CD8-positive, alpha-beta memory T cell (primary cell): Measurements from ENCODE around the gene APOD. TPM values are rescaled to one million over a fixed set of nuclear protein-coding genes. Genes with fewer than 3 reads are reported as not detected.

Experiments used
- CTCF ChIA-PET: fragments of 350-600 bp; sonication (Branson Sonifier 250); formaldehyde crosslinking; loops from one replicate; lab custom pipeline; 2021; ENCODE audit warnings: antibody characterized with exemption; lab: Charles Lee
- POLR2A ChIA-PET: fragments of 350-600 bp; sonication (Branson Sonifier 250); formaldehyde crosslinking; loops from one replicate; lab custom pipeline; 2021; ENCODE audit warnings: antibody characterized with exemption; lab: Charles Lee
- DNase-seq, 5 donors: peaks; one replicate each; pipeline versions ENCODE4 v3.0.0 to v3.0.0-alpha.2; 2020 to 2022; ENCODE audit warnings: mixed read lengths in 1 of 5
- H3K27ac ChIP-seq: one replicate; pipeline ENCODE4 v1.7.0; 2013; ENCODE audit warnings: low read depth, mild to moderate bottlenecking, low read length, moderate library complexity
- H3K27me3 ChIP-seq: 2 replicates; pipeline ENCODE4 v1.7.0; 2013; ENCODE audit warnings: low read length, mild to moderate bottlenecking; ENCODE audit not compliant: insufficient read depth, poor library complexity, severe bottlenecking
- H3K36me3 ChIP-seq: 2 replicates; pipeline ENCODE4 v1.7.0; 2013; ENCODE audit warnings: mild to moderate bottlenecking, low read length, moderate library complexity; ENCODE audit not compliant: insufficient read depth
- H3K4me1 ChIP-seq: 2 replicates; pipeline ENCODE4 v1.7.0; 2013; ENCODE audit warnings: mild to moderate bottlenecking, low read length, moderate library complexity; ENCODE audit not compliant: insufficient read depth
- H3K4me3 ChIP-seq: 2 replicates; pipeline ENCODE4 v1.7.0; 2013; ENCODE audit warnings: mild to moderate bottlenecking, low read length
- H3K9me3 ChIP-seq: 2 replicates; pipeline ENCODE4 v1.7.0; 2013; ENCODE audit warnings: mild to moderate bottlenecking, low read length
- H3K27ac Mint-ChIP-seq, 8 donors: one replicate each; pipeline ENCODE4 v1.8.0; 2020 to 2021; ENCODE audit warnings: mixed read lengths in 8 of 8, mild to moderate bottlenecking in 6 of 8, inconsistent platforms in 3 of 8, moderate library complexity in 3 of 8
- H3K27me3 Mint-ChIP-seq, 2 donors: one replicate each; pipeline ENCODE4 v1.8.0; 2020 to 2021; ENCODE audit warnings: mixed read lengths in 2 of 2, mild to moderate bottlenecking in 1 of 2, moderate library complexity in 1 of 2
- H3K36me3 Mint-ChIP-seq, 3 donors: one replicate each; pipeline ENCODE4 v1.8.0; 2020 to 2021; ENCODE audit warnings: mixed read lengths in 3 of 3, inconsistent platforms in 1 of 3, mild to moderate bottlenecking in 1 of 3
- H3K4me1 Mint-ChIP-seq, 3 donors: one replicate each; pipeline ENCODE4 v1.8.0; 2020 to 2021; ENCODE audit warnings: mixed read lengths in 3 of 3, inconsistent platforms in 1 of 3, mild to moderate bottlenecking in 1 of 3
- H3K4me3 Mint-ChIP-seq, 7 donors: one replicate each; pipeline ENCODE4 v1.8.0; 2020 to 2021; ENCODE audit warnings: mixed read lengths in 7 of 7, mild to moderate bottlenecking in 6 of 7, moderate library complexity in 4 of 7, inconsistent platforms in 2 of 7
- H3K9me3 Mint-ChIP-seq, 5 donors: one replicate each; pipeline ENCODE4 v1.8.0; 2020 to 2022; ENCODE audit warnings: mixed read lengths in 5 of 5, mild to moderate bottlenecking in 3 of 5, moderate library complexity in 2 of 5, inconsistent platforms in 1 of 5
- polyA plus RNA-seq: library from polyadenylated mRNA; unstranded; fragments of 300-500 nt; fragmentation: Illumina TruSeq; gene quantifications from one replicate; pipeline ENCODE4 v1.2.3, GENCODE V29; 2021
- total RNA-seq, 2 experiments: library from RNA; stranded (reverse); gene quantifications; one replicate each; pipeline ENCODE4 v1.2.3, GENCODE V29; 2021

APOD gene
- total and polyA plus RNA-seq, 3 experiments from 2014 or later, result 0.20 TPM; not detected in 2

- H3K4me3 Mint-ChIP-seq, result no peak overlapping the region
Observed at GRCh38 chr3:195577645-195578177, 6.0 kb downstream of the APOD start.

GRCh38 chr3:195574497-195575304 lies 9.0 kb downstream of the APOD start:
- Histone ChIP-seq H3K27ac (no peak overlapping the region), H3K4me3 (no peak overlapping the region), H3K4me1 (no peaks in the 10 kb centered on the region), H3K36me3 (no peaks in the 10 kb centered on the region), H3K9me3 (no peaks in the 10 kb centered on the region), H3K27me3 (no peaks in the 10 kb centered on the region)
- POLR2A ChIA-PET, result no interaction called here
- Mint-ChIP-seq H3K27me3 (peaks cover 0 to 11% of the 10 kb centered on the region in 2 donors), H3K27ac (no peak overlapping the region), H3K4me1 (peaks cover 6 to 10% (median 7%) of the 10 kb centered on the region in 3 donors), H3K9me3 (no peaks in the 10 kb centered on the region), H3K36me3 (no peaks in the 10 kb centered on the region), H3K4me3 (no peak overlapping the region)
- DNase-seq, result no peak
- CTCF ChIA-PET, result no interaction called here

More at GRCh38 chr3:195577645-195578177, 6.0 kb downstream of the APOD start:
- H3K9me3 ChIP-seq, result no peaks in the 10 kb centered on the region
- no peak for DNase-seq
- no peaks in the 10 kb centered on the region for H3K4me1 ChIP-seq
- no peak overlapping the region for H3K4me3 ChIP-seq
- ChIA-PET CTCF (no interaction called here), POLR2A (no interaction called here)
- no peaks in the 10 kb centered on the region for H3K27me3 ChIP-seq
- H3K27ac ChIP-seq, result no peak overlapping the region
- Mint-ChIP-seq H3K4me1 (no peaks in the 10 kb centered on the region), H3K27ac (no peak overlapping the region), H3K27me3 (peaks cover 0 to 13% of the 10 kb centered on the region in 2 donors), H3K36me3 (no peaks in the 10 kb centered on the region), H3K9me3 (no peaks in the 10 kb centered on the region)
- no peaks in the 10 kb centered on the region for H3K36me3 ChIP-seq

GRCh38 chr3:195573611-195574496 lies 9.9 kb downstream of the APOD start:
- no peaks in the 10 kb centered on the region for H3K36me3 ChIP-seq
- no peaks in the 10 kb centered on the region for H3K9me3 ChIP-seq
- Mint-ChIP-seq H3K4me3 (peak overlapping the region in 1 of 7 donors; percentile 23), H3K4me1 (peaks cover 6 to 10% (median 7%) of the 10 kb centered on the region in 3 donors), H3K9me3 (no peaks in the 10 kb centered on the region), H3K27ac (no peak overlapping the region), H3K27me3 (peaks cover 0 to 11% of the 10 kb centered on the region in 2 donors), H3K36me3 (no peaks in the 10 kb centered on the region)
- no peaks in the 10 kb centered on the region for H3K27me3 ChIP-seq
- no peaks in the 10 kb centered on the region for H3K4me1 ChIP-seq
- no peak for DNase-seq
- no peak overlapping the region for H3K27ac ChIP-seq
- ChIA-PET CTCF (no interaction called here), POLR2A (no interaction called here)
- H3K4me3 ChIP-seq, result no peak overlapping the region

GRCh38 chr3:195571361-195571760 lies 12.4 kb downstream of the APOD start:
- Mint-ChIP-seq H3K27me3 (peaks cover 4 to 11% of the 10 kb centered on the region in 2 donors), H3K36me3 (peaks cover 0 to 2% (median 0%) of the 10 kb centered on the region in 3 donors), H3K9me3 (no peaks in the 10 kb centered on the region), H3K4me3 (no peak overlapping the region), H3K27ac (peak overlapping the region in 1 of 8 donors; percentile 38), H3K4me1 (peaks cover 6 to 12% (median 7%) of the 10 kb centered on the region in 3 donors)
- no peak overlapping the region for H3K4me3 ChIP-seq
- no peaks in the 10 kb centered on the region for H3K4me1 ChIP-seq
- no peaks in the 10 kb centered on the region for H3K9me3 ChIP-seq
- ChIA-PET POLR2A (no interaction called here), CTCF (interaction anchor here (1.4 kb wide), 1 partner anchor 15 kb away, joined by 3 read pairs; no protein-coding TSS in a partner anchor)
- no peaks in the 10 kb centered on the region for H3K27me3 ChIP-seq
- no peak for DNase-seq
- no peaks in the 10 kb centered on the region for H3K36me3 ChIP-seq
- no peak overlapping the region for H3K27ac ChIP-seq

- no peak for DNase-seq
- Histone ChIP-seq H3K9me3 (no peaks in the 10 kb centered on the region), H3K4me3 (no peak overlapping the region), H3K27ac (no peak overlapping the region), H3K36me3 (no peaks in the 10 kb centered on the region), H3K4me1 (no peaks in the 10 kb centered on the region), H3K27me3 (no peaks in the 10 kb centered on the region)
- no peaks in the 10 kb centered on the region for H3K9me3 Mint-ChIP-seq
- H3K36me3 Mint-ChIP-seq, result peaks cover 0 to 2% (median 0%) of the 10 kb centered on the region in 3 donors
- H3K27ac Mint-ChIP-seq, result no peak overlapping the region
- H3K27me3 Mint-ChIP-seq, result peaks cover 4 to 11% of the 10 kb centered on the region in 2 donors
- ChIA-PET POLR2A (no interaction called here), CTCF (interaction anchor here (1.4 kb wide), 1 partner anchor 15 kb away, joined by 3 read pairs; no protein-coding TSS in a partner anchor)
- no peak overlapping the region for H3K4me3 Mint-ChIP-seq
- H3K4me1 Mint-ChIP-seq, result peaks cover 6 to 12% (median 7%) of the 10 kb centered on the region in 3 donors
Observed at GRCh38 chr3:195570912-195571311, 12.8 kb downstream of the APOD start.

GRCh38 chr3:195570344-195570743 lies 13.4 kb downstream of the APOD start:
- Mint-ChIP-seq H3K4me3 (no peak overlapping the region), H3K27ac (peak overlapping the region in 1 of 8 donors; percentile 39), H3K27me3 (peaks cover 4 to 11% of the 10 kb centered on the region in 2 donors), H3K4me1 (peaks cover 6 to 12% (median 7%) of the 10 kb centered on the region in 3 donors), H3K9me3 (no peaks in the 10 kb centered on the region), H3K36me3 (peaks cover 0 to 2% (median 0%) of the 10 kb centered on the region in 3 donors)
- H3K4me3 ChIP-seq, result no peak overlapping the region
- no peak for DNase-seq
- H3K27ac ChIP-seq, result no peak overlapping the region
- no peaks in the 10 kb centered on the region for H3K27me3 ChIP-seq
- POLR2A ChIA-PET, result no interaction called here
- H3K9me3 ChIP-seq, result no peaks in the 10 kb centered on the region
- H3K36me3 ChIP-seq, result no peaks in the 10 kb centered on the region
- CTCF ChIA-PET, result interaction anchor here (1.4 kb wide), 1 partner anchor 14 kb away, joined by 3 read pairs; no protein-coding TSS in a partner anchor
- no peaks in the 10 kb centered on the region for H3K4me1 ChIP-seq

GRCh38 chr3:195568630-195569029 lies 15.1 kb downstream of the APOD start:
- Mint-ChIP-seq H3K36me3 (peaks cover 0 to 2% (median 0%) of the 10 kb centered on the region in 3 donors), H3K27me3 (peaks cover 4 to 7% of the 10 kb centered on the region in 2 donors), H3K27ac (no peak overlapping the region), H3K9me3 (no peaks in the 10 kb centered on the region), H3K4me3 (no peak overlapping the region), H3K4me1 (peaks cover 6 to 12% (median 7%) of the 10 kb centered on the region in 3 donors)
- Histone ChIP-seq H3K27me3 (no peaks in the 10 kb centered on the region), H3K36me3 (no peaks in the 10 kb centered on the region), H3K9me3 (no peaks in the 10 kb centered on the region), H3K27ac (no peak overlapping the region), H3K4me1 (no peaks in the 10 kb centered on the region), H3K4me3 (no peak overlapping the region)
- ChIA-PET POLR2A (no interaction called here), CTCF (interaction anchor here (1.2 to 1.4 kb wide), 2 partner anchors 10 to 281 kb away, joined by 3 to 4 read pairs; no protein-coding TSS in a partner anchor)
- no peak for DNase-seq
